ENCODE results near the gene OR2M4.
A peak's percentile ranks its signal among the peaks of the same experiment; 100 is the strongest.
"Not testable (repeated sequence)": the region's sequence is repeated elsewhere in the genome, so short reads cannot be mapped to it uniquely, and the experiment has no call there.

OR2M4 gene

GRCh38 chr1:248231117-248231516, at the start of gene OR2M4:
Gene OR2M4, plus strand, starts transcription at chr1:248231417. Its CDS starts 7,512 bp downstream, at chr1:248238929.
- DNase-seq: no peak

GRCh38 chr1:248183996-248184395, 47.2 kb upstream of the OR2M4 start:
- DNase-seq: no peak

GRCh38 chr1:248187363-248187762, 43.9 kb upstream of the OR2M4 start:
- no peak for DNase-seq

- no peak for DNase-seq
These were observed 42.2 kb upstream of the OR2M4 start for GRCh38 chr1:248189026-248189425.

GRCh38 chr1:248194117-248194516, 37.1 kb upstream of the OR2M4 start:
- no peak for DNase-seq

GRCh38 chr1:248196965-248197364, 34.3 kb upstream of the OR2M4 start, which contains the start of gene OR2M3:
Gene OR2M3, plus strand, starts transcription at chr1:248197265. Its CDS starts 5,803 bp downstream, at chr1:248203068.
- DNase-seq: no peak

GRCh38 chr1:248215880-248216279, 15.3 kb upstream of the OR2M4 start:
- no peak for DNase-seq

GRCh38 chr1:248225537-248225936, 5.7 kb upstream of the OR2M4 start:
- no peak for DNase-seq

- DNase-seq: no peak
These were observed 1.8 kb upstream of the OR2M4 start for GRCh38 chr1:248229360-248229908.

GRCh38 chr1:248239478-248239877, 8.3 kb downstream of the OR2M4 start:
- DNase-seq: no peak

- peak; percentile 26 for DNase-seq
These were observed 12.0 kb downstream of the OR2M4 start for GRCh38 chr1:248243204-248243603.

- DNase-seq: not testable (repeated sequence)
These were observed 28.1 kb downstream of the OR2M4 start for GRCh38 chr1:248259309-248259708.

- no peak for DNase-seq
These were observed 37.0 kb downstream of the OR2M4 start for GRCh38 chr1:248268178-248268577.

- DNase-seq: not testable (repeated sequence)
These were observed 42.0 kb downstream of the OR2M4 start for GRCh38 chr1:248273225-248273624.

GRCh38 chr1:248277876-248278275, 46.7 kb downstream of the OR2M4 start, which contains the start of gene OR2T33:
Gene OR2T33, minus strand, starts transcription at chr1:248277976. Its CDS starts 4,162 bp downstream, at chr1:248273814.
- DNase-seq: no peak

GRCh38 chr1:248288391-248288790, 57.2 kb downstream of the OR2M4 start:
- DNase-seq: no peak
